ENCODE data around the gene GALM.

DNA sequence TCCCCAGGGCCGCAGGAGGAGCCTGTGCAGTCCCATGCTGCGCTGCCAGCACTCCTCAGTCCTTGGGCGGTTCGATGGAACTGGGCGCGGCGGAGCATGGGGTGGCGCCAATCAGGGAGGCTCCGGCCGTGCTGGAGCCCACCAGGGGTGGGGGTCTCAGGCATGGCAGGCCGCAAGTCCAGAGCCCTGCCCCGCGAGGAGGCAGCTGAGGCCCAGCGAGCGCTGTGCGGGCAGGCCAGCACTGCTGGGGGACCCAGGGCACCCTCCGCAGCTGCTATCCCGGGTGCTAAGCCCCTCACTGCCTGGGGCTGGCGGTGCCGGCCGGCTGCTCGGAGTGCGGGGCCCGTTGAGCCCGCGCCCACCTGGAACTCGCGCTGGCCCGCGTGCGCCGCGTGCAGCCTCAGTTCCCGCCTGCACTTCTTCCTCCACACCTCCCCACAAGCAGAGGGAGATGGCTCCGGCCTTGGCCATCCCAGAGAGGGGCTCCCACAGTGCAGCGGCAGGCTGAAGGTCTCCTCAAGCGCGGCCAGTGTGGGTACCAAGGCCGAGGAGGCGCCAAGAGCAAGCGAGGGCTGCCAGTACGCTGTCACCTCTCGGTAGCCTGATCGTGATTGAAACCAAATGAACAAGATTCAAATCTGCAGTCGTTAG lies 22.8 kb upstream of the GALM start:
- TF ChIP-seq ZNF133 (tag by site-specific recombination; IDR thresholded peaks at IDR 0.05) = no peak
- no peak for TF ChIP-seq ZNF311 (tag by site-specific recombination; IDR thresholded peaks at IDR 0.05; ENCODE audit: borderline replicate concordance)
- TF ChIP-seq, protein P1, sequence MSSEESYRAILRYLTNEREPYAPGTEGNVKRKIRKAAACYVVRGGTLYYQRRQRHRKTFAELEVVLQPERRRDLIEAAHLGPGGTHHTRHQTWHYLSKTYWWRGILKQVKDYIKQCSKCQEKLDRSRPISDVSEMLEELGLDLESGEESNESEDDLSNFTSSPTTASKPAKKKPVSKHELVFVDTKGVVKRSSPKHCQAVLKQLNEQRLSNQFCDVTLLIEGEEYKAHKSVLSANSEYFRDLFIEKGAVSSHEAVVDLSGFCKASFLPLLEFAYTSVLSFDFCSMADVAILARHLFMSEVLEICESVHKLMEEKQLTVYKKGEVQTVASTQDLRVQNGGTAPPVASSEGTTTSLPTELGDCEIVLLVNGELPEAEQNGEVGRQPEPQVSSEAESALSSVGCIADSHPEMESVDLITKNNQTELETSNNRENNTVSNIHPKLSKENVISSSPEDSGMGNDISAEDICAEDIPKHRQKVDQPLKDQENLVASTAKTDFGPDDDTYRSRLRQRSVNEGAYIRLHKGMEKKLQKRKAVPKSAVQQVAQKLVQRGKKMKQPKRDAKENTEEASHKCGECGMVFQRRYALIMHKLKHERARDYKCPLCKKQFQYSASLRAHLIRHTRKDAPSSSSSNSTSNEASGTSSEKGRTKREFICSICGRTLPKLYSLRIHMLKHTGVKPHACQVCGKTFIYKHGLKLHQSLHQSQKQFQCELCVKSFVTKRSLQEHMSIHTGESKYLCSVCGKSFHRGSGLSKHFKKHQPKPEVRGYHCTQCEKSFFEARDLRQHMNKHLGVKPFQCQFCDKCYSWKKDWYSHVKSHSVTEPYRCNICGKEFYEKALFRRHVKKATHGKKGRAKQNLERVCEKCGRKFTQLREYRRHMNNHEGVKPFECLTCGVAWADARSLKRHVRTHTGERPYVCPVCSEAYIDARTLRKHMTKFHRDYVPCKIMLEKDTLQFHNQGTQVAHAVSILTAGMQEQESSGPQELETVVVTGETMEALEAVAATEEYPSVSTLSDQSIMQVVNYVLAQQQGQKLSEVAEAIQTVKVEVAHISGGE (tag by site-specific recombination; conservative IDR thresholded peaks at IDR 0.05; ENCODE audit: low read depth) = no peak
- TF ChIP-seq, protein P2, sequence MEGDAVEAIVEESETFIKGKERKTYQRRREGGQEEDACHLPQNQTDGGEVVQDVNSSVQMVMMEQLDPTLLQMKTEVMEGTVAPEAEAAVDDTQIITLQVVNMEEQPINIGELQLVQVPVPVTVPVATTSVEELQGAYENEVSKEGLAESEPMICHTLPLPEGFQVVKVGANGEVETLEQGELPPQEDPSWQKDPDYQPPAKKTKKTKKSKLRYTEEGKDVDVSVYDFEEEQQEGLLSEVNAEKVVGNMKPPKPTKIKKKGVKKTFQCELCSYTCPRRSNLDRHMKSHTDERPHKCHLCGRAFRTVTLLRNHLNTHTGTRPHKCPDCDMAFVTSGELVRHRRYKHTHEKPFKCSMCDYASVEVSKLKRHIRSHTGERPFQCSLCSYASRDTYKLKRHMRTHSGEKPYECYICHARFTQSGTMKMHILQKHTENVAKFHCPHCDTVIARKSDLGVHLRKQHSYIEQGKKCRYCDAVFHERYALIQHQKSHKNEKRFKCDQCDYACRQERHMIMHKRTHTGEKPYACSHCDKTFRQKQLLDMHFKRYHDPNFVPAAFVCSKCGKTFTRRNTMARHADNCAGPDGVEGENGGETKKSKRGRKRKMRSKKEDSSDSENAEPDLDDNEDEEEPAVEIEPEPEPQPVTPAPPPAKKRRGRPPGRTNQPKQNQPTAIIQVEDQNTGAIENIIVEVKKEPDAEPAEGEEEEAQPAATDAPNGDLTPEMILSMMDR (tag by site-specific recombination; IDR thresholded peaks at IDR 0.05) = no peak
- TF ChIP-seq ZNF747 (tag by site-specific recombination; IDR thresholded peaks at IDR 0.05) = no peak
- TF ChIP-seq ZNF324 (tag by site-specific recombination; IDR thresholded peaks at IDR 0.05) = no peak
- TF ChIP-seq ZNF239 (tag by site-specific recombination; IDR thresholded peaks at IDR 0.05) = no peak
- no peak for TF ChIP-seq ZBTB1 (tag by site-specific recombination; IDR thresholded peaks at IDR 0.05)
- no peak for TF ChIP-seq ZFP3 (tag by site-specific recombination; IDR thresholded peaks at IDR 0.05; ENCODE audit: low read depth)
- no peak for TF ChIP-seq ZNF426 (tag by site-specific recombination; IDR thresholded peaks at IDR 0.05)
- TF ChIP-seq OVOL3 (tag by site-specific recombination; IDR thresholded peaks at IDR 0.05) = no peak
- no peak for TF ChIP-seq ZSCAN16 (tag by site-specific recombination; IDR thresholded peaks at IDR 0.05)
- TF ChIP-seq ZNF175 (tag by site-specific recombination; IDR thresholded peaks at IDR 0.05) = no peak
- TF ChIP-seq ZNF423 (tag by site-specific recombination; IDR thresholded peaks at IDR 0.05) = no peak
